ENCODE measurements around the gene BCL7A.

GRCh38 chr12:122018937-122019336, 2.7 kb upstream of the BCL7A start:
- TF ChIP-seq EZH2 (IDR thresholded peaks at IDR 0.05) = no peak
- no peak for TF ChIP-seq POLR2AphosphoS5 (IDR thresholded peaks at IDR 0.05; ENCODE audit: borderline replicate concordance, low read depth, low read length)
- no peak for TF ChIP-seq FOXP2 (optimal IDR thresholded peaks at IDR 0.05; ENCODE audit: control extremely low read depth, extremely low read length, insufficient read depth)

Data from SK-N-MC (cell line).